ENCODE results near the gene FCER2.
"Not testable (repeated sequence)": the region's sequence is repeated elsewhere in the genome, so short reads cannot be mapped to it uniquely, and the experiment has no call there.

Gene FCER2

GRCh38 chr19:7654401-7654800 is 47.5 kb downstream of the FCER2 start:
- DNase-seq (ENCODE audit: insufficient read length, low spot score) (no peak), FAIRE-seq (no peak)

DNA sequence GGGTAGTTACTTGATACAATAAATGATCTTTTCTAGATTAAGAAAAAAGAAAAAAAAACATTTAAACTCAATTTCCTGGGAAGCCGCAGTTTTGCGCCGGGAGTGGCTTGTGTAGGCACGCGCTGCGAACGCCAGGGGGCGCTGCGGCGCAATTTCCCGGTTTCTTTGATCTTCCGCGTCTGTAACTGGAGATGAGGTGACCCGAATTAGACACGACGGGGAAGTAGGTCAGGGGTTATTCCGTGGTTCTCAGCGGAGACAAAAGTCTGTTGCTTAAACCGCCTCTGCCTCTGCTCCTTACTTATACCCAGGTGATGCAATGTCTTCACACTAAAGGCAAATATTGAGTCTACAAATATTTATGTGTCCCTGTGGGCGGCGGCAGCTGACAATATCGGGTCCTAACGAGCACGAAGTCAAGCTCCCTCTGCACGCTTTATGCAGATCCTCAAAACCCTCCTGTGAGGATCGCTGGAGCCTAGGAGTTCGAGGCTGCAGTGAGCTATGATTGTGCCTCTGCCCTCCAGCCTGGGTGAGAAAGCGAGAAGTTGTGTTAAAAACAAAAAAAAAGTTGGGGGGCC is 49.8 kb downstream of the FCER2 start:
- DNase-seq (ENCODE audit: insufficient read length, low spot score) = peak; percentile 89
- FAIRE-seq = peak; percentile 84

DNA sequence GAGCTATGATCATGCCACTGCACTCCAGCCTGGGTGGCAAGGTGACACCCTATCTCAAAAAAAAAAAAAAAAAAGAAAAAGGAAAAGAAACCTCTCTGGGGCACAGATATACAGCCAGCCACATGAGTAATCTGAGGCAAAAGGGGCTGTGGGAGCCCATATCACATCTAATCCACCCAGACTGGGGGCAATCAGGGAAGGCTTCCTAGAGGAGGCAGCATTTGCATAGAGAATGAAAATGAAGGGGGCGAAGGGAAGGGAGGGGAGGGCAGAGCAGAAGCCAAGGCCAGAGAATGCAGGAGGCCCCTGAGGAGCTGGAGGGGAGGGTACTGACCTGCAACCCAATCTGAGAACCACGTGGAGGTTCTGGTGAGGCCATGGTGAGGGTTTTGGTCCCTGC is 51.8 kb downstream of the FCER2 start:
- no peak for DNase-seq (ENCODE audit: insufficient read length, low spot score)
- no peak for FAIRE-seq

DNA sequence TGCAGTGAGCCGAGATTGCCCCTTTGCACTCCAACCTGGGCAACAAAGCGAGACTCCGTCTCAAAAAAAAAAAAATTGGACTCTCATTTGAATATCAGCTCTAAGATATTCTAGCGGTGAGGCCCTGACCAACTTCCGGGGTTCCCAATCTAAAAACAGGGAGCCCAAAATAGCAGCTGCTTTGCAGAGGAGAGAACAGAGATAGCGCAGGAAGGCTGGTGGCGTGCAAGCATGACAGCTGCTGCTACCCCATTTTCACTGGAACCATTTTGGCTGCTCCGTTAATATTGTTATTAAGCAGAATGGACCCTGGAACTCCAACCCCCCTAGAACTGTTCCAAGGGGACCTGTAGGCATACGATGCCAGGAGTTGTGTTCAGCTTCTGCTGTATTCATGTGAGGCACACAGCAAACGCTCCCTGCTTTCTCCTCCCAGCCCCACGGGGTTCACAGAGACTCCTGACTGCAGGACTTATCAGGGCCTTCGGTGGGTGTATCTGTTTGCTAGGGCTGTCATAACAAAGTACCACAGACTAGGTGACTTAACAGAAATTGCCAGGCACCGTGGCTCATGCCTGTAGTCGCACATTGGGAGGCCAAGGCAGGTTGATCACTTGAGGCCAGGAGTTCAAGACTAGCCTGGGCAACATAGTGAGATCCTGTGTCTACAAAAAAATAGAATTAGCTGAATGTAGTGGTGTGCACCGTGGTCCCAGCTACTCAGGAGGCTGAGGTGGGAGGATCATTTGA is 53.5 kb downstream of the FCER2 start:
- FAIRE-seq (no peak), DNase-seq (ENCODE audit: insufficient read length, low spot score) (no peak)

- no peak for DNase-seq (ENCODE audit: insufficient read length, low spot score)
- FAIRE-seq = no peak
Measured at GRCh38 chr19:7647156-7647555, 54.8 kb downstream of the FCER2 start.

DNA sequence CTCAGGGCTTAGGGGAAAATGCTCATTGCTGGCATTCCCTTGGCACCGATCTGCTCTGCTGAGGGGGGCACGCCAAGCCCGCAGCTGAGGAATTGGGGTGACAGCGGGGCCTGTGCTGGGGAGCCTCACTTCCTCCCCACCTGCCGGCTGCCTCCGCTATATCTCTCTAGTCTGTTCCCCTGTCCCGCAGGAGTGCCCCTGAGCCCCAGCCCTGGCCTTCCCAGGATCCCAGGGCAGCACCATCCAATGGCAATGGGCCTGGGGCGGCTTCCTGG is 55.6 kb downstream of the FCER2 start:
- FAIRE-seq = no peak

GRCh38 chr19:7645656-7646425 is 56.1 kb downstream of the FCER2 start:
- DNase-seq (ENCODE audit: insufficient read length, low spot score) (no peak), FAIRE-seq (no peak)

More for the DNA sequence above, 55.6 kb downstream of the FCER2 start:
- no peak for DNase-seq (ENCODE audit: insufficient read length, low spot score)

DNA sequence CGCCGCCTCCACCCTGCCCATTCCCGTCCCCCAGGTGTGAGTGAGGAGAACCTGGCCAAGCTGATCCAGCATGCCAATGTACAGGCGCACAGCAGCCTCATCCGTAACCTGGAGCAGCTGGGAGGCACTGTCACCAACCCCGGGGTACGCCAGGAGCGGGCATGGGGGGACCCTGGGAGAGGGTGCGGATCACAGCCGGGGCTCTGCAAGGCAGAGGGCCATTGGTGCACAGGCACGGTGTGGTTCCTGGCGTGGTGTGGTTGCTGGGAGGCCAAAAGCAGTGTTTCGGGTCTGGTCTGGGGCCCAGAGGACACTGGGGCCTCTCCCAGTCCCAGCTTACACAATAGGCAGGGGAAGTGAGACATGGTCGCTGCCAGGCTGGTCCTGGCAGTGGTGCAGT is 56.8 kb downstream of the FCER2 start:
- no peak for DNase-seq (ENCODE audit: insufficient read length, low spot score)
- FAIRE-seq = no peak

- DNase-seq (ENCODE audit: insufficient read length, low spot score) (no peak), FAIRE-seq (no peak)
Measured at GRCh38 chr19:7644550-7644877, 57.4 kb downstream of the FCER2 start.

DNA sequence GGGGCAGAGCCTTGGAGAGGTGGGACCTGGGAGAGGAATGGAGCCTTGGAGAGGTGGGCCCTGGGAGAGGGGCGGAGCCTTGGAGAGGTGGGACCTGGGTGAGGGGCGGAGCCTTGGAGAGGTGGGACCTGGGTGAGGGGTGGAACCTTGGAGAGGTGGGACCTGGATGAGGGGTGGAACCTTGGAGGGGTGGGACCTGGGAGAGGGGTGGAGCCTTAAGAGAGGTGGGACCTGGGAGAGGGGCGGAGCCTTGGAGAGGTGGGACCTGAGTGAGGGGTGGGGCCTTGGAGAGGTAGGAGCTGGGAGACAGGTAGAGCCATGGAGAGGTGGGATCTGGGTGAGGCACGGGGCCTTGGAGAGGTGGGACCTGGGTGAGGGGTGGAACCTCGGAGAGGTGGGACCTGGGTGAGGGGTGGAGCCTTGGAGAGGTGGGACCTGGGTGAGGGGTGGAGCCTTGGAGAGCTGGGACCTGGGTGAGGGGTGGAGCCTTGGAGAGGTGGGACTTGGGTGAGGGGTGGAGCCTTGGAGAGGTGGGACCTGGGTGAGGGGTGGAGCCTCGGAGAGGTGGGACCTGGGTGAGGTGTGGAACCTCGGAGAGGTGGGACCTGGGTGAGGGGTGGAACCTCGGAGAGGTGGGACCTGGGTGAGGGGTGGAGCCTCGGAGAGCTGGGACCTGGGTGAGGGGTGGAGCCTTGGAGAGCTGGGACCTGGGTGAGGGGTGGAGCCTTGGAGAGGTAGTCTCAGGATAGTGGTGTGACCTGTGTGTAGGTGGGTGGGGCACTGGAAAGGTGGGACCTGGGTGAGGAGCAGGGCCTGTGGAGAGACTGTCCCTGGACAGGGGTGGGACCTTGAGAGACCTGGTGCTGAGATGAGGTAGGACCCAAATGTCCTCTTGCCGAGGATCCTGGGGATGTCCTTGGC is 58.0 kb downstream of the FCER2 start:
- DNase-seq (ENCODE audit: insufficient read length, low spot score); FAIRE-seq: not testable (repeated sequence)

GRCh38 chr19:7643031-7643415 is 58.9 kb downstream of the FCER2 start:
- DNase-seq (ENCODE audit: insufficient read length, low spot score) (no peak), FAIRE-seq (no peak)

- no peak for FAIRE-seq
- DNase-seq (ENCODE audit: insufficient read length, low spot score) = no peak
Measured at GRCh38 chr19:7642295-7643030, 59.5 kb downstream of the FCER2 start.

- DNase-seq (ENCODE audit: insufficient read length, low spot score) (no peak), FAIRE-seq (no peak)
Measured at GRCh38 chr19:7641290-7642276, 60.3 kb downstream of the FCER2 start.

DNA sequence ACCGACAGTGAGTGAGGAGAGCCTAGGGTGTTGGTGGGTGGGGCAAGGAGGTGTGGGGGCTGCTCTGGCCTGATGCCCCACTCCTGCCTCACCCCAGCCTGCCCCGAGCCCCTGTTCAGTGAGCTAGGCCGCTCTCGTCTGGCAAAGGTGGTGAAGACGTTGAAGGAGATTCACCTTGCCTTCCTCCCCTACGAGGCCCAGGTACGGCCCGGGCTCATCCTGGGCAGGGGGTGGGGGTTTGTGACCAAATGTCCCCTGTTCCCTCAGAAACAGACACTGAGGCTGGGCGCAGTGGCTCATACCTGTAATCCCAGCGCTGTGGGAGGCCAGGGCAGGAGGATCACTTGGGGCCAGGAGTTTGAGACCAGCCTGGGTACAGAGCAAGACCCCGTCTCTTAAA is 61.1 kb downstream of the FCER2 start:
- no peak for FAIRE-seq
- no peak for DNase-seq (ENCODE audit: insufficient read length, low spot score)

DNA sequence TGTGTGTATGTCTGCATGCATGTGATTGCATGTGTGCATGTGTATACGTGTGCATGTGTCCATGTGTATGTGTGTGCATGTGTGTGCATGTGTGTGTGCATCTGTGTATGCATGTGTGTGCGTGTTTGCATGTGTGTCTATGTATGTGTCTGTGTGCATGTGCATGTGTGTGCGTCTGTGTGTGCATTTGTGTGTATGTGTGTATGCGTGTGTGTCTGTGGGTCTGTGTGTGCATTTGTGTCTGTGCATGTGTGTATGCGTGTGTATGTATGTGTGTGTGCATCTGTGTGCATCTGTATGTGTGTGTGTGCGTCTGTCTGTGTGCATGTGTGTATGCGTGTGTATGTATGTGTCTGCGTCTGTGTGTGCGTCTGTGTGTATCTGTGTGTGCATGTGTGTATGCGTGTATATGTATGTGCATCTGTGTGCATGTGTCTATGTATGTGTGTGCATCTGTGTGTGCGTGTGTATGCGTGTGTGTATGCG is 62.0 kb downstream of the FCER2 start:
- FAIRE-seq = no peak
- no peak for DNase-seq (ENCODE audit: insufficient read length, low spot score)

DNA sequence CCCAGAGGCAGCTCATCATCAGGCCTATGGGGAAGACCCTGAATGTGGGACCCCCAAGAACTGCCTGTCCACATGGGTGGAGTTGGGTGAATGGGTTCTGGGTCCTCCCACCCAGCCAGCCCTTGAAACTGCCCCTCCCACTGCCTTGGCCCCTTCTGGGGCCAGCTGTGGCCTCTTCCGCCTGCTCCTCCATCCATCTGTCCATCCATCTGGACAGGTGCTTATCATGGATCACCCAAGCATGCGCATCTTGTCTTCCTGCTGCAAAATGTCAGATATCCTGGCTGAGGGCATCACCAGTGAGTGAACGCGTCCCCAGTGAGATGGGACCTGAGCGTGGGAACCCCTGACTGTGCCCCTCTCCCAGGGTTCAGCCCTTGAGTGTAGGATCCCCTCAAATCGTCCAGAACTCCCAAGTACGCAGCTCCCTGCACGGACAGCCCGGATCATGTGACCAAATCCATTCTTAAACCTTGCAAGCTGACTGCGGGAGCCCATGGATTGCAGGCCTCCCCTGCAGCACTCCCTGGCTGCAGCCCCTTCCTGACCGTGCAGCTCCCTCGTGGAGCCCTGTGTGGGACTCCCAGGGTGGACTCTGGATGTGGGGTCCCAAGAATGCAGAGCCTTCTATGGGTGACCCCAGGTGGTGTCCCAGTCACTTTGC is 63.0 kb downstream of the FCER2 start:
- no peak for FAIRE-seq

More for the DNA sequence above, 63.0 kb downstream of the FCER2 start:
- DNase-seq (ENCODE audit: insufficient read length, low spot score) = no peak
